Smooth muscle cell (in vitro differentiated cells): Measurements from ENCODE around the gene PRIMPOL. TPM values are rescaled to one million over a fixed set of nuclear protein-coding genes. Genes with fewer than 3 reads are reported as not detected.

ENCODE experiments used
- DNase-seq: peaks from one replicate; lab custom pipeline; 2025; ENCODE audit not compliant: unreplicated experiment; lab: John Stamatoyannopoulos, UW
- H2AFZ ChIP-seq: fragments of 200-600 bp; sonication (generic); 2 replicates; pipeline ENCODE4 v1.6.0; 2016; ENCODE audit warnings: antibody characterized with exemption, low read depth, mild to moderate bottlenecking
- H3F3A ChIP-seq: fragments of 200-600 bp; sonication (generic); 2 replicates; pipeline ENCODE4 v1.6.0; 2017; ENCODE audit warnings: antibody characterized with exemption, low read depth
- H3K27ac ChIP-seq: fragments of 200-600 bp; sonication (generic); 2 replicates; pipeline ENCODE4 v1.5.1; 2016; ENCODE audit warnings: low read depth, mild to moderate bottlenecking
- H3K27me3 ChIP-seq: fragments of 200-600 bp; sonication (generic); 2 replicates; pipeline ENCODE4 v1.6.1; 2016; ENCODE audit warnings: low read depth, mild to moderate bottlenecking
- H3K36me3 ChIP-seq: fragments of 200-600 bp; sonication (generic); 2 replicates; pipeline ENCODE4 v1.5.1; 2016; ENCODE audit warnings: low read depth
- H3K4me1 ChIP-seq: fragments of 200-600 bp; sonication (generic); 2 replicates; pipeline ENCODE4 v1.5.1; 2016; ENCODE audit warnings: low read depth
- H3K4me2 ChIP-seq: fragments of 200-600 bp; sonication (generic); 2 replicates; pipeline ENCODE4 v1.6.0; 2016; ENCODE audit warnings: mild to moderate bottlenecking
- H3K4me3 ChIP-seq: fragments of 200-600 bp; sonication (generic); 2 replicates; pipeline ENCODE4 v1.5.1; 2016; ENCODE audit warnings: mild to moderate bottlenecking
- H3K79me2 ChIP-seq: fragments of 200-600 bp; sonication (generic); 2 replicates; pipeline ENCODE4 v1.6.0; 2016; ENCODE audit warnings: low read depth, mild to moderate bottlenecking
- H3K9ac ChIP-seq: fragments of 200-600 bp; sonication (generic); 2 replicates; pipeline ENCODE4 v1.6.0; 2016; ENCODE audit warnings: low read depth
- H3K9me3 ChIP-seq: fragments of 200-600 bp; sonication (generic); replicated peaks from 2 replicates; pipeline ENCODE4 v1.5.1; 2016; ENCODE audit warnings: low read depth
- H4K20me1 ChIP-seq: fragments of 200-600 bp; sonication (generic); 2 replicates; pipeline ENCODE4 v1.6.0; 2016; ENCODE audit warnings: low read depth
- WGBS: methylation state at CpG from one replicate; pipeline ENCODE4 v1.1.7; 2016; ENCODE audit warnings: low lambda C conversion rate; 5-methylcytosine and 5-hydroxymethylcytosine counted together
- polyA plus RNA-seq: library from polyadenylated mRNA; unstranded; fragments of >200 nt; fragmentation: Nextera tagmentation; extraction: Ambion mirVana; gene quantifications from 2 replicates; pipeline ENCODE4 v1.2.1, GENCODE V29; 2016
- total RNA-seq: library from RNA; depleted of rRNA; stranded (reverse); fragments of >200 nt; gene quantifications from 2 replicates; pipeline ENCODE4 v1.2.3, GENCODE V29; 2014
- TF ChIP-seq, protein P1 (sequence below): fragments of 200-600 bp; sonication (generic); IDR thresholded peaks from 2 replicates; pipeline ENCODE4 v1.5.1; 2017; ENCODE audit warnings: borderline replicate concordance, mild to moderate bottlenecking, antibody characterized with exemption; ENCODE audit not compliant: insufficient read depth, poor library complexity, severe bottlenecking

The PRIMPOL gene
- total and polyA plus RNA-seq, 2 experiments from 2014 or later = 7.5 to 15.4 TPM

DNA sequence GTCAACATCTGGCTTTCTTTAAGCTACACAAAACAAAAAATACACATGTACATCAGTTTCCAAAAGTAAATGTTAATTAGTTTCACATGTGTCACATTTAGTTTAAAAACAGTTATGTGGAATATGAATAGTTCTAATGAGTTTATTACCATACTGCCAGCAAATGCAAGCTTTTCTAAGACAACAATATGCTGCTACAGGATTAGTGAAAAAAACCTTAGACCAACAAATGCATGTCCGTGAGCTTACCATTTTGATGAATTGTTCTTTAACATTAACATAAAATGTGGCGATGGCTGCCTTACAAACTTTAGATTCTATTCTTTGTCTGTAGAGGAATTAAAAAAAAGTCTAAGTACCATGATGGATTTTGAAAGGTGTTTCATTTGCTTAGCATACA lies 52.6 kb downstream of the PRIMPOL start:
- Histone ChIP-seq H3K27ac (no peak overlapping the region), H3K27me3 (no peaks in the 10 kb centered on the region), H4K20me1 (no peaks in the 10 kb centered on the region), H2AFZ (no peak overlapping the region), H3K9ac (no peak overlapping the region), H3K4me2 (no peak overlapping the region), H3K79me2 (no peaks in the 10 kb centered on the region), H3K36me3 (no peaks in the 10 kb centered on the region), H3K9me3 (no peaks in the 10 kb centered on the region), H3K4me1 (no peaks in the 10 kb centered on the region), H3K4me3 (no peak overlapping the region), H3F3A (no peaks in the 10 kb centered on the region)
- 99% methylated on average over 2 of the region's 2 CpGs for WGBS
- TF ChIP-seq, protein P1, sequence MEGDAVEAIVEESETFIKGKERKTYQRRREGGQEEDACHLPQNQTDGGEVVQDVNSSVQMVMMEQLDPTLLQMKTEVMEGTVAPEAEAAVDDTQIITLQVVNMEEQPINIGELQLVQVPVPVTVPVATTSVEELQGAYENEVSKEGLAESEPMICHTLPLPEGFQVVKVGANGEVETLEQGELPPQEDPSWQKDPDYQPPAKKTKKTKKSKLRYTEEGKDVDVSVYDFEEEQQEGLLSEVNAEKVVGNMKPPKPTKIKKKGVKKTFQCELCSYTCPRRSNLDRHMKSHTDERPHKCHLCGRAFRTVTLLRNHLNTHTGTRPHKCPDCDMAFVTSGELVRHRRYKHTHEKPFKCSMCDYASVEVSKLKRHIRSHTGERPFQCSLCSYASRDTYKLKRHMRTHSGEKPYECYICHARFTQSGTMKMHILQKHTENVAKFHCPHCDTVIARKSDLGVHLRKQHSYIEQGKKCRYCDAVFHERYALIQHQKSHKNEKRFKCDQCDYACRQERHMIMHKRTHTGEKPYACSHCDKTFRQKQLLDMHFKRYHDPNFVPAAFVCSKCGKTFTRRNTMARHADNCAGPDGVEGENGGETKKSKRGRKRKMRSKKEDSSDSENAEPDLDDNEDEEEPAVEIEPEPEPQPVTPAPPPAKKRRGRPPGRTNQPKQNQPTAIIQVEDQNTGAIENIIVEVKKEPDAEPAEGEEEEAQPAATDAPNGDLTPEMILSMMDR = no peak
- DNase-seq = no peak

DNA sequence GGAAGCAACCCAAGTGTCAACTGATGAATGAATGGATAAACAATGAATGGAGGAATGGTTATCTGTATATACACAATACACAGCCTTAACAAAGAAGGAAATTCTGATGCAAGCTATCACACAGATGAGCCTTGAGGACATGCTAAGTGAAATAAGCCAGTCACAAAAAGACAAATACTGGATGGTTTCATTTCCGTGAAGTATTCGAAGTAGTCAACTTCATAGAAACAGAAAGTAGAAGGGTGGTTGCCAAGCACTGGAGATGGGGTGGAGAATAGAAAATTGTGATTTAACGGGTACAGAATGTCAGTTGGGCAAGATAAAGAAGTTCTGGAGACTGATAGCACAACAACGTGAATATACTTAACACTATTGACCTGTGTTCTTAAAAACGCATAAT lies 56.2 kb downstream of the PRIMPOL start:
- no peaks in the 10 kb centered on the region for H4K20me1 ChIP-seq
- H3K4me2 ChIP-seq = no peak overlapping the region
- H2AFZ ChIP-seq = no peak overlapping the region
- DNase-seq = no peak
- H3K9me3 ChIP-seq = no peaks in the 10 kb centered on the region
- 96% methylated on average over 5 of the region's 5 CpGs for WGBS
- no peaks in the 10 kb centered on the region for H3K27me3 ChIP-seq
- H3K36me3 ChIP-seq = peaks cover 4% of the 10 kb centered on the region
- H3K9ac ChIP-seq = no peak overlapping the region
- H3F3A ChIP-seq = no peaks in the 10 kb centered on the region
- H3K79me2 ChIP-seq = no peaks in the 10 kb centered on the region
- H3K27ac ChIP-seq = no peak overlapping the region
- no peak overlapping the region for H3K4me3 ChIP-seq
- TF ChIP-seq, protein P1 = no peak
- H3K4me1 ChIP-seq = no peaks in the 10 kb centered on the region

DNA sequence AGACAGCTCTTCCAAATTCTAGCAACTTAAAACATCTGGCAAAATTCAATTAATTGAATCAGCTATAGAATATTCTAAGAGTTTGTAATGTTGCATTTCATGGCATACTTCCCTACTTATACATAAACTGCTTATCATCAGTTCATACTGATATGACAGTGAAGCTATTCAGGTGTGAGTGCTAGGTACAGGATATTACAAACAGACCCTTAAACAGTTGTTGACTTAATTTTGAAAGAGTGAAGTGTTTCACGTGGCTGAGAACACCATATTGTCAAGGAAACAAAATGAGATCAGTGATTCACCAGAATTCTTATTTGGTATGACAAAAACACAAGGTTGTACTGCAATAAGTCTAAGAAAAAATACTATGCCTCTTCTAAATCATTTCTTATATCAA lies 56.9 kb downstream of the PRIMPOL start:
- Histone ChIP-seq H3K4me1 (no peaks in the 10 kb centered on the region), H3K9me3 (no peaks in the 10 kb centered on the region), H4K20me1 (no peaks in the 10 kb centered on the region), H3K9ac (no peak overlapping the region), H3K27me3 (no peaks in the 10 kb centered on the region), H2AFZ (no peak overlapping the region), H3F3A (no peaks in the 10 kb centered on the region), H3K4me3 (no peak overlapping the region), H3K27ac (no peak overlapping the region), H3K4me2 (no peak overlapping the region), H3K36me3 (peaks cover 4% of the 10 kb centered on the region), H3K79me2 (no peaks in the 10 kb centered on the region)
- no peak for DNase-seq
- TF ChIP-seq, protein P1 = no peak
- 95% methylated on average over 1 of the region's 1 CpG for WGBS

GRCh38 chr4:184712322-184712721 lies 62.8 kb downstream of the PRIMPOL start:
- H3K4me2 ChIP-seq = no peak overlapping the region
- no peaks in the 10 kb centered on the region for H3K79me2 ChIP-seq
- TF ChIP-seq, protein P1 = no peak
- peaks cover 4% of the 10 kb centered on the region for H3K36me3 ChIP-seq
- no peaks in the 10 kb centered on the region for H4K20me1 ChIP-seq
- no peaks in the 10 kb centered on the region for H3K4me1 ChIP-seq
- no peak overlapping the region for H3K4me3 ChIP-seq
- H3K9ac ChIP-seq = no peak overlapping the region
- no peaks in the 10 kb centered on the region for H3K27me3 ChIP-seq
- no peak for DNase-seq
- H2AFZ ChIP-seq = no peak overlapping the region
- no peak overlapping the region for H3K27ac ChIP-seq
- H3F3A ChIP-seq = no peaks in the 10 kb centered on the region
- no peaks in the 10 kb centered on the region for H3K9me3 ChIP-seq
